HG03575 (cell line): ENCODE measurements around the gene NFIA.

Experiments
- ATAC-seq: cut with Tn5 transposase; IDR thresholded peaks from one replicate; pipeline ENCODE4 v1.9.1; 2021; ENCODE audit not compliant: unreplicated experiment, insufficient number of reproducible peaks, low FRiP score; ENCODE audit errors: extremely low read depth

Gene NFIA

GRCh38 chr1:61294930-61295329 lies 212.6 kb downstream of the NFIA start:
- ATAC-seq, result no peak

DNA sequence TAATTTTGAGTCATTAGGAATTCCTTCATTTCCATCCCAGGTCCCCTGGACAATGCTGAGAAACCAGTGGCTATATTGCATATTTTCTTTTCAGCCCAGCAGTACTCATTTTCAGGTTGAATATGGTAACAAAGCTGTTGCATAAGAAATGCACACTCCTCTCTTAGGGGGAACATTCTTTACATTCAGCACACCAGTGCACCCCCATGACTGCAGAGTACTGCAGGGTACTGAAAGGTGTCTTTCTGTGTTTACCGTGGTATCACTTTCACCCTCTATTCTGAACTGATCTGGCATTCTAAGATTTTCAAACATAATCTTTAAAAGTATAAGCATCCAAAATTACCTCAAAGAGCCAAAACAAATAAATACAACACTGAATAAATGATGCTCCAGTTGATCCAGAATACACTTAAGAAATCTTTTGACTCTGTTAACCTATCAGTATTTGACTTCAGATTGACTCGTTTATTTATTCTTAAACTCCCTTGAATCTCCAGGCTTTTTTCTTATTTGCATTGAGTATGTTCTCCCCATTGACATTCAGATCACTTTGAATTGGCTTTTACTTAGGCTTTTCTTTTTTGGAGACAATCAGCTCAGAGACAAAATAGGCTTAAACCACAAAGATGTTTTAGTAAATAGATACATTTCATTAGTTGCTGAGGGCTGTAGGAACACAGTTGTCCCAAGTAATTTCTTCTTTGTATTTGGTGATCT lies 213.6 kb downstream of the NFIA start:
- ATAC-seq, result no peak

DNA sequence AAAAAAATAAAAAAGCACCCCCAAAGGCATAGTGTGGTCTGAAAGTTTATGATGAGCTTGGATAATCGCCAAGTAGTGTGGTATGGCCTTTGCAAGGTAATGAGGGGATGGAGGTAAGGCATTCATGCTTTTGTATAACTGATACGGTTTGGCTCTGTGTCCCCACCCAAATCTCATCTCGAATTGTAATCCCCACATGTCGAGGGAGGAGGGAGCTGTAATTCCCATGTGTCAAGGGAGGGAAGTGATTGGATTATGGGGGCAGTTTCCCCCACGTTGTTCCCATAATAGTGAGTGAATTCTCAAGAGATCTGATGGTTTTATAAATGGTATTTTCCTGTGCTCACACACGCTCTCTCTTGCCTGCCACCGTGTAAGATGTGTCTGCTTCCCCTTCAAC lies 215.5 kb downstream of the NFIA start:
- no peak for ATAC-seq

DNA sequence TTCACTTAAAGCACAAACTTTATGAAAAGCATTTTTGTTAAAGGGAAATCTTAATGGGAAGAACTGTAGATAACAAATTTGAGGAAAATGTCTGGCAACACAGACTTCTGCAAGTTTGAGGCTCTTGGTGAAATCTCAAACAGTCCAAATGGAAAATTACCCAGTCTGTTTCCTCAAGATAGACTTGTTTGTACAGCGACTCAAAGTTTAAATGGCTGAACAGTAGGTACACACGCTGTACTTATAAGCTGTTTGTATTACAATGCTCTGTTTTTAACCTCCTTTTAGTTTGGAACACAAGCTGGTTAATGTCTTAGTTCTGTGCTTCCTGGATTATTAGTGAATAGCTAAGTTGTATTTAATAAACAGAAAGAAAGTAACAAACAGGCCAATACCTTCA lies 217.1 kb downstream of the NFIA start:
- ATAC-seq, result no peak

- ATAC-seq, result no peak
Observed at GRCh38 chr1:61300899-61301298, 218.5 kb downstream of the NFIA start.

DNA sequence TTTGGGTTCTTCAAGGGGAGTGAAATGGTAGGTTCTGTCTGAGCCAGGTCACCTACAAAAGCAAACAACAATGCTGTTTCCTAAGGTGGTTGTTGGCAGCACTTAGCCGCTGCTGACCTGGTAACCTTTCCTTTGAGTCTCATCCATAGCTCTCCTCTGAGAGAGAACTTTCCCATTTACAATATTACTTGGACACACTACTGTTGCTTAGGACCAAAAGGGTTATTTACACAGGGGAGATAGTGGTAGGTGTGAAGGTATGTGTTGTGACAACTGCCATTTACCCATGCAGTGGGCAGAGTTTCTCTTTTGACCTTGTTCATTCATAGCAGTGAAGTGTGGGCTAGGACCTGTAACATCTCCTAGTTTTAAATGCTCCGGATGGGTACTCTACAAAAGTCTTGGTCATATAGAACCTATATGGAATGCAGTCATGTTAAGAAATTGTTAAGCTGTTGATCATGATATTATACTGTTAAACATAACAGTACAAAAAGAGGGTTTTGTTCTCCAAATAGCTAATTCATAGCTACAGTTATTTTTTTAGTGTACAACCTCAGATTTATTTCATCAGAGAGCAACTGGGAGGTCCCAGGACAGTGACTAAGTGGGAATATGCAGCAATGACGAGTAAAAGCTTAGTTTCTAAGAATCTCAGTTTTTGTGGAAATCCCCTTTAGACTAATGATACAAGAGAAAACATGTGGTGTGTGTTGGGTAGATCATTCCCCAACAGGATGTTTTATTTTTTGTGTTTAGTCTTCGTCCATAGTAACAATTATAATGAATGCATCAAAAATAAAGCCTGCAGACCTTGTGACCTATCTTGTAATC lies 219.7 kb downstream of the NFIA start:
- ATAC-seq, result no peak

DNA sequence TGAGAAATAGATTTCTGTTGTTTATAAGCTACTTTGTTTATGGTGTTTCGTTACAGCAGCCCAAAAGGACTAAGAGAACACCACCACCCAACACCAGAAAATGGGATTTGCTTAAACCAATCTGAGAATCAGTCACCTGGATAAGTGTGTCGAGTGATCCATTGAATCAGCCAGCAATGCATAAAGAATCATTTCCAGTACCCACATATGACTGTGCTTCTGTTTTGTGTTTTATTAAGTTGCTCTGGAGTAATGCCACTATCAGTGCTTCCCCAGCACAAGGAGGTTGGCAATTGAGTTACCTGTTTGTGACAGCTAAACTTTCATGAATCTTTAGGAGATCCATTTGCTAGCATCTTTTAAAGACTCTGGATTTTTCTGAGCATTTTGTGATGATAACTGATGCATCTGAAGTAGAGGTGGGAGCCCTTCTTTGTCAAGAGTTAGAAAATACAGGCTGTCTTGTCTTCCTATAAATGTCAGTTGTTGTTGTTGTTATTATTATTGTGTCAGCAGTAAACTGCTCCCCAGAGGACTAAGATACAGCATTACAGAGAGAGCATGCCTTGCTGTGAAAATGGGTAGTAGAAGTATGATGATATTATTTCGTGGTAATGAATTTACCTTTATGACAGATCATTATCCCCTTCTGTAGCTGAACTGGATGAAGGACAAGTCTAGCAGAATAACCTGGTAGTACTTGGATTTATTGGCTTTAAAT lies 225.2 kb downstream of the NFIA start:
- no peak for ATAC-seq

DNA sequence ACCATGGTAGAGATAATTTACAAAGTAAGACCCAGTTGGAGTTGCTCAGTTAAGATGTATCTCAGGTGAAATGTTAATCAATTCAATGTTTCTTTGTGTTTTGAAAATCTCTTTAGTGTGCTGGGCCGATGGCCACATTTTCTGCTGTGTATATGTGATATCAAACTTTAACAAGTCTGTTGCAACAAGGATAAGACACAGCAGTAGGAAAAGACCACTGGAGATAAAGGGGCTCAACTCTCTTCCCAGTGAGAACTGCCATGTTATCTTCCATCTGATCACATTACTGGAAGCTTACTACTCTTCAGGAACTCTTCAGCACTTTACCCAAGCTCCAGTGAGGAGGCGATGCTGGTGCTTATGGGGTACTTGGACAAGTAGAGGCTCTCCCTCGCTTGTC lies 227.7 kb downstream of the NFIA start:
- no peak for ATAC-seq

DNA sequence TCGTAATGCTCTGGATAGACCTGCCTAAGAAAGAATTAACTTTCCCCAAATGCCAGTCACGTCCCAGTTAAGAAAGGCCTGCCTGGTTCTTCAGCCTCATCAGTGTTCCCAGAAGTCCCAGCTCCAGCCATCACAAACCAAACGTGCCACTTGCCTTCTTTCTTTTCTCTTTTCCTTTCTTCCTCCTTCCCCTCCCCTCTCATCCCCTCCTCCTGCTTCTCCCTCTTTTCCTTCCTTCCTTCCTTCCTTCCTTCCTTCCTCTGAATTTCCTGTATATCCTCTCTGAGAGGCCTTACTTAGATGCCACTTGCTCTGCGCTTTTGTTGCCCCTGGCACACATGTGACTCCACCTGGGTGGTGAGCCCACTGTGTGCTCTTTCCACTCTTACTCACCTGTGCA lies 228.2 kb downstream of the NFIA start:
- ATAC-seq, result no peak

DNA sequence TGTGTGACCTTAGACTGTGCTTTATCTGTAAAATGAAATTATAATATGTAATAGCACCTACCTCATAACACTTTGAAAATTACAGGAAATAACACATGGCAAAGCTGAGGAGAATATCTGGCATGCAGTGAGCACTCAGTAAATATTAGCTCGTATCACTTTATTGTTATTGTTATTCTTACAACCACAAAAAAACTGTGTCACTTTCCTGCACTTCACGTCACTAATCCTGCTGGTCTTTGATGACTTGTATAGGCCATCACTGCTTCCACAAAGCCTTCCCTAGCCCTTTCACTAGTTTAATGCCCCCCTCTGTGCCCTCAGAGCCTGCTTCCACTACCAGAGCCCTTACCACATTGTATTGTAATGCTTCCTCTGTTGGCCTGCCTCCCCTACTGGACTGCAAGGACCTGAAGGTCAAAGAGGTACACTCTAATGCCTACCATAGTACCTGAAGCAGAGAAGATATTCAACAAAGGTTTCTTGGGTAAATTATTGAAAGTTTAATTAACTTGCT lies 231.6 kb downstream of the NFIA start:
- no peak for ATAC-seq

DNA sequence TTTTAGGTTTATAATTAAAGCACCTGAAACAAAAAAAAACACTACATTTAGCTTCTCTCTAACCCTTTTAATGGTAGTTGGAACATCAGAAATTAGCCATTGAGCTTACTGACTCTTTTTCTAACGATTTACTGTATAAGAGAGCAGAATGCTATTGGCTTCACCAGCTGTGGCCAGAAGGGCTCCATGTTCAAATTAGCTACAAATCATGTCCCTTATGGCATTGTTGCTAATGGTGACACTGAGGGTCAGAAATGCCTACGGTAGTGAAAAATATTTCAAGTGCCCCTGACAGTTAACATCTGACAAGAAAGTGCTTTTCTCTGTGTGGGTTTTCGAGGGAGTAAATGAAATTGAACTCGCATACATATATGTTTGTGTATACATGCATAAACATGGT lies 232.7 kb downstream of the NFIA start:
- ATAC-seq, result no peak

DNA sequence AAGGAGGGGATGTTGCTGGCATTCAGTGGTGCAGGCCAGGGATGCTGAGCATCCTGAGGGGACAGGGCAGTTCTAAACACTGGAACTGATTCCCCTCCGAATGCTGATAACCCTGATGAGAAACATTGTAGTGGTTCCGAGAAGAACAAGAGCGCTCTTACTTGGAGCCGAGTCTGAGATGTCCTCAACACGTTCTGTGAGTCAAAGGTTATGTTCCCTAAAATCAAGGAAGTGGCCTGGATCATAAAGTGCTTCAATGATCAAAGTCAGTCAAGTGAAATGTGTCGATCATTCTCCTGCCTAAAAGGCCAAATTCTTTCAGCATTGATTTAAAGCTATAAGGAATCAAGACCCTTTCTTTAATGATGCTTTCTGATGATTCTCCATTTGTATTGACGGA lies 234.1 kb downstream of the NFIA start:
- ATAC-seq, result no peak

- peak; percentile 99 for ATAC-seq
Observed at GRCh38 chr1:61318319-61319125, 236.2 kb downstream of the NFIA start.

DNA sequence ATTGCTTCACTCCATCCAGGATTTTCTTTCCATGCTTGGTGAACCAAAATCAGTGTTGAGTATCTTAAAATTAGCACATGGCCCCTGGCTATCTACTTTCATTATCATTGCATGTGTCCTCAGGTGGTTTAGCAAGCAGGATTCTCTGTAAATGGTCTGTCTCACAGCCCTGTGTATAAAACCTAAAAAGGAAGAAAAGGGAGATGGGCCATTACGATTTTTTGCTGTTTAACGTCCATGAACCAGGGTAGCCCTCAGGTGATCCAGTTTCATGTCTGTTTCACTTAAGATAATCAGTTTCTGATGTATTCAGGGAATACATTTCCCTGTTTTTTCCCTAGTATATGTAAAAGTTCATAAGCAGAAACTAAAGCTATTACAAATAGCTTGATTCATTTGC lies 238.2 kb downstream of the NFIA start:
- ATAC-seq, result no peak

- ATAC-seq, result no peak
Observed at GRCh38 chr1:61322008-61322744, 239.8 kb downstream of the NFIA start.

GRCh38 chr1:61322769-61323168 lies 240.4 kb downstream of the NFIA start:
- no peak for ATAC-seq

DNA sequence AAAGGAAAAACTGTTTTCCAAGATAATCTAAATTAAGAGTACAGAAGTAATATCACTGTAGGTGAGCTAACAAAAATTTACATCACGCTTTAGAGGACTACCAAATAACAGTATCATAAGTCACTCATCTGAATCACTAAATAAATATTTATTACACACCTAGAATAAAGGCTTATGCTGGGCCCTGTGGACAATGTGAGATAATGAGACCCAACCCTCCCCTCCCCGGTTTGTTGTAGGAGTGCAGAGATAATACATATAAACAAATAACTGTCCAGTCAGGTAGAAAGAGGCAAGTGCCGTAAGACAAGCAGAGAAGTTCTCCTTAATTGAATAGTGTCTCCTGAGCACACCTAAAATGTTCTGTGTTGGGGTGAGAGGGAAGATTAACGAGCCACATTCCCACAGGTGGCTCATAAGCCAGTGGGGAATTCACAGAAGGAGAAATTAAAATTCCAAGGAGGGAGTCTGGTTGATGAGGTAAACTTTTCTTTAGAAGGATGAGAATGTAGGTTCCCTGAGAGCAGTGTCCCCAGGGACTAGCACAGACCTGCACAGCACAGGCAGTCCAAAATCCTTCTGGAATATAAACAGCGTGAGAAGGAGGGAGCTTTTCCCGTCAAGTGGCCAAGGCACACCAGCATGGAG lies 241.4 kb downstream of the NFIA start:
- no peak for ATAC-seq

- ATAC-seq, result no peak
Observed at GRCh38 chr1:61326713-61327112, 244.4 kb downstream of the NFIA start.
